ENCODE measurements around the gene RPN1.

GRCh38 chr3:128575777-128576176 lies 74.8 kb downstream of the RPN1 start:
- no peak for TF ChIP-seq CTCF (IDR thresholded peaks at IDR 0.05)
- TF ChIP-seq POLR2AphosphoS5 (IDR thresholded peaks at IDR 0.05; ENCODE audit: insufficient read depth in 1 of 2, low read depth in 1 of 2), result no peak

Data from vagina (tissue), 2 donors.